Loucy (cell line): ENCODE measurements around the gene RNASE7.

Experiments used
- CTCF ChIP-seq: fragments of 200-600 bp; sonication (generic); conservative IDR thresholded peaks from 2 replicates; pipeline ENCODE4 v1.5.1; 2014; ENCODE audit warnings: mild to moderate bottlenecking, antibody characterized with exemption, low read length
- EZH2phosphoT487 ChIP-seq: fragments of 200-600 bp; IDR thresholded peaks from 2 replicates; pipeline ENCODE4 v1.6.1; 2018; ENCODE audit warnings: antibody characterized with exemption, mild to moderate bottlenecking, moderate library complexity, borderline replicate concordance

DNA sequence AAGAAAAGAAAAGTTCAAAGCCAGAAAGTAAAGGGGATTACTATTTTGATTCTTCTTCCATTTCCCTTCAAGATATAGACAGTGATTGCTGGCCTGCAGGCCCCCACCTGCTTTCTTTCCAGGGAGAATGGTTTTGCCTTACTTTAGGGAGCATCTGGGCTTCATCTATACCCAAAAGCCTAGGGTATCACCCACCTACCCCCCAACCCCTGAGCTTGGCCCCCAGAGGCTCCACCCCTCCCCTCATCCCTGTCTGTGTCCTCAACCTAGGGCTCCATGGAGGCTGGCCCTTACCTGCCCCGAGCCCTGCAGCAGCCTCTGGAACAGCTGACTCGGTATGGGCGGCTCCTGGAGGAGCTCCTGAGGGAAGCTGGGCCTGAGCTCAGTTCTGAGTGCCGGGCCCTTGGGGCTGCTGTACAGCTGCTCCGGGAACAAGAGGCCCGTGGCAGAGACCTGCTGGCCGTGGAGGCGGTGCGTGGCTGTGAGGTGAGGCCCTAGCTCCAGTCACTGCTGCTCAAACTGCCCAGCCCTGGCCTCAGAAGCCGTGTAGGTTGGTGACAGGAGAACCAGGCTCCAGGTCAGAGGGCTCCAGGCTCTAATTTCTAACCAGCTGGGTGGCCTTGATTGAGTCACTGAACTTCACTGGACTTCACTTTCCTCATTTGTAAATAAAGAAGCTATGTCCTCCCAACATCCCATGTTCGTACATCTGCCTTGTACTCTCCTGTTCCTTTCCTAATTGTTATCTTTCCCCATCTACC lies 41.6 kb downstream of the RNASE7 start:
- TF ChIP-seq CTCF, result no peak
- TF ChIP-seq EZH2phosphoT487, result no peak
